B cell (primary cell): ENCODE results near the gene LTB4R. TPM values are rescaled to one million over a fixed set of nuclear protein-coding genes. Genes with fewer than 3 reads are reported as not detected.
A peak's percentile ranks its signal among the peaks of the same experiment; 100 is the strongest.

ENCODE experiments used
- ATAC-seq: fragments of 200-7000 bp; cut with Tn5 transposase; one replicate; pipeline ENCODE4 v1.10.0; 2021; ENCODE audit warnings: low read depth, mild to moderate bottlenecking, moderate number of reproducible peaks, moderate library complexity
- CTCF ChIA-PET: fragments of 350-600 bp; sonication (Branson Sonifier 250); formaldehyde crosslinking; loops from one replicate; lab custom pipeline; 2021; ENCODE audit warnings: antibody characterized with exemption, inconsistent platforms; lab: Charles Lee
- POLR2A ChIA-PET: fragments of 350-600 bp; sonication (Branson Sonifier 250); formaldehyde crosslinking; loops from one replicate; lab custom pipeline; 2021; ENCODE audit warnings: antibody characterized with exemption; lab: Charles Lee
- DNase-seq: peaks from one replicate; pipeline ENCODE4 v3.0.0; 2013
- H2AFZ ChIP-seq: 2 replicates; pipeline ENCODE4 v1.6.1; 2012; ENCODE audit warnings: mild to moderate bottlenecking, low read depth, low read length; ENCODE audit not compliant: insufficient read depth, poor library complexity, severe bottlenecking
- H3K27ac ChIP-seq, 2 donors: 1 replicate in 1 of 2; 2 replicates in 1 of 2; pipeline ENCODE4 v1.5.1; 2012 to 2013; ENCODE audit warnings: low read length in 2 of 2, mild to moderate bottlenecking in 2 of 2, moderate library complexity in 1 of 2
- H3K27me3 ChIP-seq, 4 experiments: fragments of 200-600 bp in 1 of 4; sonication (generic) in 1 of 4; replicated peaks in 1 of 4; 1 replicate in 2 of 4; 2 replicates in 2 of 4; pipeline versions ENCODE4 v1.6.1 to v1.7.0; 2013 to 2016; ENCODE audit warnings: low read length in 3 of 4, mild to moderate bottlenecking in 2 of 4, mixed read lengths in 1 of 4, moderate library complexity in 1 of 4; ENCODE audit not compliant: insufficient read depth in 4 of 4, control insufficient read depth in 3 of 4; ENCODE audit errors: control extremely low read depth in 1 of 4
- H3K36me3 ChIP-seq, 2 experiments: replicated peaks in 1 of 2; 1 replicate in 1 of 2; 2 replicates in 1 of 2; pipeline versions ENCODE4 v1.6.1 to v1.7.1; 2013; ENCODE audit warnings: low read length in 1 of 2; ENCODE audit not compliant: insufficient read depth in 2 of 2, control insufficient read depth in 1 of 2; ENCODE audit errors: control extremely low read depth in 1 of 2, extremely low read depth in 1 of 2
- H3K4me1 ChIP-seq, 2 donors: fragments of 200-600 bp in 1 of 2; sonication (generic) in 1 of 2; 1 replicate in 1 of 2; 2 replicates in 1 of 2; pipeline versions ENCODE4 v1.5.1 to v1.6.1; 2013 to 2017; ENCODE audit warnings: low read length in 2 of 2; ENCODE audit not compliant: control insufficient read depth in 2 of 2, insufficient read depth in 2 of 2
- H3K4me2 ChIP-seq: replicated peaks from 2 replicates; pipeline ENCODE3; 2012; ENCODE audit warnings: mild to moderate bottlenecking, low read depth, low read length; ENCODE audit not compliant: poor library complexity, severe bottlenecking
- H3K4me3 ChIP-seq, 5 experiments: fragments of 200-600 bp in 1 of 5; sonication (generic) in 1 of 5; 1 replicate in 3 of 5; 2 replicates in 2 of 5; pipeline versions ENCODE4 v1.5.1 to v1.7.0; 2011 to 2016; ENCODE audit warnings: low read length in 4 of 5, mild to moderate bottlenecking in 4 of 5, low read depth in 2 of 5, control low read depth in 1 of 5, moderate library complexity in 1 of 5; ENCODE audit not compliant: insufficient read depth in 1 of 5; ENCODE audit errors: control extremely low read depth in 1 of 5, extremely low read depth in 1 of 5
- H3K79me2 ChIP-seq: fragments of 200-600 bp; sonication (generic); one replicate; pipeline ENCODE4 v1.6.0; 2016; ENCODE audit warnings: low read length; ENCODE audit not compliant: control insufficient read depth, insufficient read depth
- H3K9ac ChIP-seq: fragments of 200-600 bp; sonication (generic); 2 replicates; pipeline ENCODE4 v1.6.1; 2017; ENCODE audit warnings: mild to moderate bottlenecking, low read length, moderate library complexity
- H3K9me3 ChIP-seq, 3 donors: one replicate each; pipeline versions ENCODE4 v1.6.1 to v1.7.1; 2013; ENCODE audit warnings: low read length in 2 of 3; ENCODE audit not compliant: control insufficient read depth in 2 of 3, insufficient read depth in 1 of 3; ENCODE audit errors: control extremely low read depth in 1 of 3
- H4K20me1 ChIP-seq: 2 replicates; pipeline ENCODE4 v1.6.0; 2012; ENCODE audit warnings: mild to moderate bottlenecking, low read length; ENCODE audit not compliant: insufficient read depth, control insufficient read depth, poor library complexity, severe bottlenecking
- H3K27ac Mint-ChIP-seq: one replicate; pipeline ENCODE4 v1.8.0; 2021; ENCODE audit warnings: mixed read lengths
- H3K27me3 Mint-ChIP-seq: one replicate; pipeline ENCODE4 v1.8.0; 2021; ENCODE audit warnings: mixed read lengths
- H3K4me1 Mint-ChIP-seq: one replicate; pipeline ENCODE4 v1.8.0; 2021; ENCODE audit warnings: mixed read lengths
- H3K4me3 Mint-ChIP-seq: one replicate; pipeline ENCODE4 v1.8.0; 2021; ENCODE audit warnings: mixed read lengths
- H3K9me3 Mint-ChIP-seq: one replicate; pipeline ENCODE4 v1.8.0; 2022; ENCODE audit warnings: mixed read lengths; ENCODE audit not compliant: insufficient read depth
- EZH2 ChIP-seq: IDR thresholded peaks from 2 replicates; pipeline ENCODE4 v1.6.1; 2012; ENCODE audit warnings: borderline replicate concordance, low read depth, mild to moderate bottlenecking, moderate library complexity, low read length; ENCODE audit not compliant: insufficient read depth, poor library complexity, severe bottlenecking
- WGBS: methylation state at CpG from one replicate; pipeline ENCODE4 v1.1.5; 2013; ENCODE audit warnings: missing lambda C conversion rate; ENCODE audit not compliant: insufficient coverage; 5-methylcytosine and 5-hydroxymethylcytosine counted together
- intact Hi-C: fragments of 100-400 bp; cut with micrococcal nuclease; formaldehyde crosslinking; loops from one replicate; pipeline ENCODE4 v1.10.0; 2022
- polyA plus RNA-seq: library from polyadenylated mRNA; depleted of rRNA; stranded (reverse); fragments of >200 nt; gene quantifications from 2 replicates; pipeline ENCODE4 v1.2.3, GENCODE V29; 2012
- total RNA-seq, 2 donors: library from RNA; stranded (reverse); fragments of 120-200 nt in 1 of 2; gene quantifications; 1 replicate in 1 of 2; 2 replicates in 1 of 2; pipeline versions ENCODE4 v1.2.3 to v1.2.4, GENCODE V29; 2013 to 2022
- TF ChIP-seq, protein P1 (sequence below): fragments of 200-600 bp; IDR thresholded peaks from one replicate; pipeline ENCODE4 v1.8.0; 2022; ENCODE audit warnings: antibody characterized with exemption, mild to moderate bottlenecking

LTB4R gene
- total and polyA plus RNA-seq, 2 donors (not counting 1 experiment from before 2014, with no cell fraction given) = 8.8 to 19.1 TPM

DNA sequence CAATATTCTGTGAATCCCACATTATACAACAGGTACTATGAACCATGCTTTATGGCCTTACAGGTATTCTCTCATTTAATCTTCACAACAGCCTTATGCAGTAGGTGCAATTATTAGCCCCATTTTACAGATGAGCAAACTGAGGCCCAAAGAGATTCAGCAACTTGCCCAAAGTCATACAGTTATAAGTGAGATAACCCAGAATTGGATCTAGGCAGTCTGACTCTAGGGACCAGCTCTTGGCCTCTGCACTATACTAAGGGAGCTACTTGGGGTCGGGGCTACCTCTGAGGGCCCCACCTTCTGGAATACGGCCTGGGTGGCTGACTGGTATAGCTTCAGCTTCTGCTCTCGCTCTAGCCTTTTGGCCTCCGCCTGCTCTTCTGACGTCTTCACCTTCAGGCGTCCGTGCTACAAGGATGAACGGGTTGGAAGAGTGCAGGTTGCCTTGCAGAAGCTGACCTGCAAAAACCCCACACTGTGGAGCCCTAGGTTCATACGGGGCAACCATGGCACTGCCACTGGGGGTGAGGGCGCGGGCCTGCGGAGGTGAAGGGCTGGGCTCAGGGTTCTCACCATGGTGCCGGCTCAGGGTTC lies 40.7 kb upstream of the LTB4R start:
- 21% methylated on average over 10 of the region's 13 CpGs for WGBS
- H3K4me3 Mint-ChIP-seq = peak overlapping the region; percentile 94
- Histone ChIP-seq H4K20me1 (no peaks in the 10 kb centered on the region), H3K4me2 (peak overlapping the region; percentile 86), H3K4me3 (peak overlapping the region; percentile 45 to 96 (median 93)), H2AFZ (peak overlapping the region; percentile 79), H3K27me3 (no peaks in the 10 kb centered on the region), H3K36me3 (peaks cover 0 to 33% of the 10 kb centered on the region in 2 experiments), H3K79me2 (peaks cover 18% of the 10 kb centered on the region), H3K9me3 (no peaks in the 10 kb centered on the region), H3K9ac (peak overlapping the region; percentile 90), H3K27ac (peak overlapping the region; percentile 90 to 97), H3K4me1 (peaks cover 32 to 39% of the 10 kb centered on the region in 2 donors)
- no peak for DNase-seq
- POLR2A ChIA-PET = interaction anchor here (0.6 to 2.9 kb wide), 17 partner anchors 10 to 710 kb away, joined by 3 to 51 read pairs (median 5); partner anchors contain the start of genes CBLN3, DHRS1, EMC9 and IPO4
- ATAC-seq = no peak
- no peaks in the 10 kb centered on the region for H3K9me3 Mint-ChIP-seq
- no peak for TF ChIP-seq EZH2
- TF ChIP-seq, protein P1, sequence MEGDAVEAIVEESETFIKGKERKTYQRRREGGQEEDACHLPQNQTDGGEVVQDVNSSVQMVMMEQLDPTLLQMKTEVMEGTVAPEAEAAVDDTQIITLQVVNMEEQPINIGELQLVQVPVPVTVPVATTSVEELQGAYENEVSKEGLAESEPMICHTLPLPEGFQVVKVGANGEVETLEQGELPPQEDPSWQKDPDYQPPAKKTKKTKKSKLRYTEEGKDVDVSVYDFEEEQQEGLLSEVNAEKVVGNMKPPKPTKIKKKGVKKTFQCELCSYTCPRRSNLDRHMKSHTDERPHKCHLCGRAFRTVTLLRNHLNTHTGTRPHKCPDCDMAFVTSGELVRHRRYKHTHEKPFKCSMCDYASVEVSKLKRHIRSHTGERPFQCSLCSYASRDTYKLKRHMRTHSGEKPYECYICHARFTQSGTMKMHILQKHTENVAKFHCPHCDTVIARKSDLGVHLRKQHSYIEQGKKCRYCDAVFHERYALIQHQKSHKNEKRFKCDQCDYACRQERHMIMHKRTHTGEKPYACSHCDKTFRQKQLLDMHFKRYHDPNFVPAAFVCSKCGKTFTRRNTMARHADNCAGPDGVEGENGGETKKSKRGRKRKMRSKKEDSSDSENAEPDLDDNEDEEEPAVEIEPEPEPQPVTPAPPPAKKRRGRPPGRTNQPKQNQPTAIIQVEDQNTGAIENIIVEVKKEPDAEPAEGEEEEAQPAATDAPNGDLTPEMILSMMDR = no peak
- peak overlapping the region; percentile 94 for H3K27ac Mint-ChIP-seq
- peaks cover 47% of the 10 kb centered on the region for H3K4me1 Mint-ChIP-seq
- CTCF ChIA-PET = interaction anchor here (1.0 to 4.2 kb wide), 22 partner anchors 9 to 178 kb away, joined by 3 to 40 read pairs (median 4); partner anchors contain the start of genes CHMP4A, CIDEB, IRF9 and LTB4R
- intact Hi-C loops = loop anchor here (1.0 to 10.0 kb wide), 12 partner anchors 9 to 161 kb away; partner anchors contain the start of genes CHMP4A, DCAF11, EMC9 and GMPR2
- no peaks in the 10 kb centered on the region for H3K27me3 Mint-ChIP-seq
